GM12878 (cell line): ENCODE data around the gene ATP5PB. TPM values are rescaled to one million over a fixed set of nuclear protein-coding genes. Genes with fewer than 3 reads are reported as not detected.

Source experiments
- ATAC-seq: fragments of 200-7000 bp; cut with Tn5 transposase; 3 replicates; pipeline ENCODE4 v1.9.1; 2020; ENCODE audit warnings: mild to moderate bottlenecking, moderate library complexity
- BruUV-seq: library from RNA; stranded (reverse); fragments of 400-500 nt; replicated peaks from 2 replicates; lab custom pipeline; 2021; lab: Mats Ljungman, UMichigan
- CTCF ChIA-PET: fragments of 300-600 bp; sonication (Branson Sonifier 250); formaldehyde crosslinking; extraction: SDS; loops from one replicate; lab custom pipeline; 2021; ENCODE audit warnings: inconsistent platforms; lab: Yijun Ruan, JAX
- POLR2A ChIA-PET: fragments of 350-600 bp; formaldehyde crosslinking; extraction: SDS; loops from one replicate; lab custom pipeline; 2021; ENCODE audit warnings: inconsistent platforms; lab: Charles Lee
- RAD21 ChIA-PET: fragments of 300-600 bp; sonication (Branson Sonifier 250); formaldehyde crosslinking; loops from one replicate; lab custom pipeline; 2023; ENCODE audit warnings: antibody characterized with exemption; ENCODE audit not compliant: unreplicated experiment; lab: Charles Lee
- SMC1A ChIA-PET: fragments of 300-600 bp; sonication (Branson Sonifier 250); formaldehyde crosslinking; loops from one replicate; lab custom pipeline; 2023; ENCODE audit not compliant: unreplicated experiment, uncharacterized antibody; lab: Charles Lee
- DNase-seq: peaks from one replicate; pipeline ENCODE4 v3.0.0-alpha.2; 2011; ENCODE audit warnings: low read depth, low spot score
- FAIRE-seq: peaks from 3 replicates; lab custom pipeline; 2011; peaks lifted over from hg19 to GRCh38; lab: Jason Lieb, UNC
- H2AFZ ChIP-seq: 2 replicates; pipeline ENCODE4 v1.6.0; 2011; ENCODE audit warnings: low read depth, low read length, control low read depth; ENCODE audit not compliant: control insufficient read depth
- H3K27ac ChIP-seq: 2 replicates; pipeline ENCODE4 v1.5.1; 2011; ENCODE audit warnings: control low read depth; ENCODE audit not compliant: control insufficient read depth, insufficient read depth
- H3K27me3 ChIP-seq, 2 experiments: replicated peaks in 1 of 2; 2 replicates each; pipeline versions ENCODE4 v1.6.0 to v1.6.1; 2011; ENCODE audit warnings: low read length in 1 of 2; ENCODE audit not compliant: control insufficient read depth in 2 of 2, insufficient read depth in 2 of 2
- H3K36me3 ChIP-seq, 2 experiments: 2 replicates each; pipeline ENCODE4 v1.5.1; 2011; ENCODE audit warnings: low read length in 1 of 2; ENCODE audit not compliant: control insufficient read depth in 2 of 2, insufficient read depth in 2 of 2
- H3K4me1 ChIP-seq: 2 replicates; pipeline ENCODE4 v1.6.1; 2011; ENCODE audit warnings: mild to moderate bottlenecking, low read length, moderate library complexity, mixed read lengths; ENCODE audit not compliant: control insufficient read depth, insufficient read depth
- H3K4me2 ChIP-seq: 2 replicates; pipeline ENCODE4 v1.6.0; 2011; ENCODE audit warnings: control low read depth; ENCODE audit not compliant: control insufficient read depth, insufficient read depth
- H3K4me3 ChIP-seq: fragments of 200-600 bp; sonication (generic); 2 replicates; pipeline ENCODE4 v1.5.1; 2016
- H3K79me2 ChIP-seq: 2 replicates; pipeline ENCODE4 v1.6.0; 2011; ENCODE audit warnings: low read length; ENCODE audit not compliant: control insufficient read depth, insufficient read depth
- H3K9ac ChIP-seq: 2 replicates; pipeline ENCODE4 v1.8.0; 2011; ENCODE audit warnings: low read length, control low read depth, mixed read lengths; ENCODE audit not compliant: control insufficient read depth, insufficient read depth
- H3K9me3 ChIP-seq: replicated peaks from 3 replicates; pipeline ENCODE4 v1.5.1; 2011; ENCODE audit warnings: mild to moderate bottlenecking, low read length; ENCODE audit not compliant: control insufficient read depth, insufficient read depth
- H4K20me1 ChIP-seq: 2 replicates; pipeline ENCODE4 v1.6.0; 2011; ENCODE audit not compliant: control insufficient read depth, insufficient read depth
- BCL11A ChIP-seq: IDR thresholded peaks from 2 replicates; pipeline ENCODE4 v1.6.1; 2011; ENCODE audit warnings: low read depth, low read length
- BHLHE40 ChIP-seq, 2 experiments: fragments of 450-650 bp in 1 of 2; IDR thresholded peaks; 2 replicates each; pipeline ENCODE4 v1.6.1; 2011 to 2017; ENCODE audit warnings: low read depth in 2 of 2, borderline replicate concordance in 1 of 2, improper control_type of control experiment in 1 of 2, low read length in 1 of 2, mild to moderate bottlenecking in 1 of 2
- CBFB ChIP-seq: IDR thresholded peaks from 2 replicates; pipeline ENCODE4 v1.6.1; 2016; ENCODE audit warnings: antibody characterized with exemption, low read depth
- CEBPB ChIP-seq, 2 experiments: fragments of 150-350 bp in 1 of 2; IDR thresholded peaks; 2 replicates each; pipeline ENCODE4 v1.6.1; 2012 to 2014; ENCODE audit warnings: low read depth in 2 of 2, low read length in 2 of 2, borderline replicate concordance in 1 of 2, inconsistent platforms in 1 of 2
- ELK1 ChIP-seq: IDR thresholded peaks from 2 replicates; pipeline ENCODE4 v1.6.1; 2012; ENCODE audit warnings: low read depth, low read length, improper control_type of control experiment
- FOXM1 ChIP-seq: IDR thresholded peaks from 2 replicates; pipeline ENCODE4 v1.6.1; 2012; ENCODE audit warnings: low read depth, mild to moderate bottlenecking, inconsistent platforms, low read length, moderate library complexity
- HDAC6 ChIP-seq: fragments of 200-600 bp; sonication (generic); IDR thresholded peaks from one replicate; pipeline ENCODE4 v1.8.0; 2017; ENCODE audit warnings: antibody characterized with exemption; ENCODE audit not compliant: unreplicated experiment
- IKZF1 ChIP-seq: fragments of 450-650 bp; conservative IDR thresholded peaks from 2 replicates; pipeline ENCODE4 v1.6.1; 2017; ENCODE audit warnings: antibody characterized with exemption, mild to moderate bottlenecking
- IKZF2 ChIP-seq, 2 experiments: fragments of 450-650 bp; IDR thresholded peaks; 2 replicates each; pipeline ENCODE4 v1.6.1; 2017; ENCODE audit warnings: mild to moderate bottlenecking in 2 of 2, moderate library complexity in 2 of 2
- JUNB ChIP-seq: IDR thresholded peaks from 2 replicates; pipeline ENCODE4 v1.6.1; 2016; ENCODE audit warnings: antibody characterized with exemption, mild to moderate bottlenecking
- MEF2A ChIP-seq: IDR thresholded peaks from 2 replicates; pipeline ENCODE4 v1.6.1; 2011; ENCODE audit warnings: low read depth, mild to moderate bottlenecking, low read length, moderate library complexity; ENCODE audit not compliant: insufficient read depth
- MTA2 ChIP-seq: fragments of 450-650 bp; IDR thresholded peaks from 2 replicates; pipeline ENCODE4 v1.6.1; 2016; ENCODE audit warnings: low read depth, mild to moderate bottlenecking, moderate library complexity
- NFIC ChIP-seq: IDR thresholded peaks from 2 replicates; pipeline ENCODE4 v1.6.1; 2012; ENCODE audit warnings: low read depth, mild to moderate bottlenecking, inconsistent platforms, low read length, moderate library complexity
- NR2F1 ChIP-seq: fragments of 450-650 bp; conservative IDR thresholded peaks from 2 replicates; pipeline ENCODE4 v1.6.1; 2017; ENCODE audit warnings: mild to moderate bottlenecking
- RUNX3 ChIP-seq: IDR thresholded peaks from 2 replicates; pipeline ENCODE4 v1.6.1; 2012; ENCODE audit warnings: low read length, inconsistent platforms
- SMARCA5 ChIP-seq: fragments of 450-650 bp; IDR thresholded peaks from 2 replicates; pipeline ENCODE4 v1.6.1; 2017; ENCODE audit warnings: mild to moderate bottlenecking
- SMC3 ChIP-seq: IDR thresholded peaks from 2 replicates; pipeline ENCODE4 v1.6.1; 2011; ENCODE audit warnings: low read length, improper control_type of control experiment, borderline replicate concordance
- WGBS: methylation state at CpG from one replicate; pipeline ENCODE4 v1.1.6; 2016; ENCODE audit warnings: low lambda C conversion rate; ENCODE audit not compliant: insufficient replicate concordance, insufficient coverage; ENCODE audit errors: missing lambda C conversion rate; 5-methylcytosine and 5-hydroxymethylcytosine counted together
- in situ Hi-C: fragments of 300-500 bp; cut with MboI; formaldehyde crosslinking; loops from 9 replicates; pipeline ENCODE4 v1.14.3; 2018; ENCODE audit warnings: mixed read lengths
- intact Hi-C: fragments of 100-400 bp; cut with micrococcal nuclease; formaldehyde crosslinking; loops from one replicate; pipeline ENCODE4 v1.14.2; 2022; ENCODE audit not compliant: unreplicated experiment
- polyA plus RNA-seq, 11 experiments: library from polyadenylated mRNA; depleted of rRNA in 4 of 11; unstranded in 6 of 11; stranded (reverse) in 5 of 11; fragments of >200 nt; fragmentation: Nextera tagmentation in 4 of 11; fragmentation: Illumina TruSeq in 1 of 11; extraction: Ambion mirVana in 4 of 11; extraction: Trizol in 1 of 11; gene quantifications; 1 replicate in 1 of 11; 2 replicates in 10 of 11; pipeline versions ENCODE4 v1.2.1 to v1.2.3, GENCODE V29; 2011 to 2016; ENCODE audit warnings: inconsistent platforms in 2 of 11, missing spikeins in 2 of 11, low read depth in 1 of 11
- total RNA-seq, 4 experiments: library from RNA; depleted of rRNA in 3 of 4; stranded (reverse); fragments of >200 nt in 3 of 4; fragmentation: Illumina TruSeq in 1 of 4; extraction: Trizol in 1 of 4; gene quantifications; 2 replicates each; pipeline versions ENCODE4 v1.2.1 to v1.2.3, GENCODE V29; 2013 to 2021

Gene ATP5PB
- total and polyA plus RNA-seq, 10 of the 15 experiments (the other 5 are each of a cell fraction or from before 2014, with no cell fraction given) = 380 to 1,760 (median 677) TPM

GRCh38 chr1:111475701-111476100 is 26.4 kb downstream of the ATP5PB start:
- ATAC-seq (peak; percentile 76), DNase-seq (peak; percentile 47)
- Histone ChIP-seq H3K4me1 (peaks cover 37% of the 10 kb centered on the region), H3K27ac (peak overlapping the region; percentile 35; the same call in 1 of the 2 replicates), H3K27me3 (no peaks in the 10 kb centered on the region), H3K9ac (no peak overlapping the region)
- no TSS peak for BruUV-seq
- SMC1A ChIA-PET = interaction anchor here (0.5 to 12.1 kb wide), 15 partner anchors 10 to 1592 kb away, joined by 3 to 128 read pairs (median 7); no protein-coding TSS in a partner anchor
- intact Hi-C loops = loop anchor here (10.0 kb wide), 2 partner anchors 61 to 251 kb away; partner anchors contain the start of gene CHI3L2
- 0 out of 2 replicates have a peak, but pooled peaks have one; percentile 24 for TF ChIP-seq IKZF1
- no peak for TF ChIP-seq SMC3
- TF ChIP-seq NR2F1 = peak; percentile 60; the same call in 1 of the 2 replicates
- TF ChIP-seq CEBPB (IDR thresholded peaks at IDR 0.05; ENCODE audit: borderline replicate concordance in 1 of 2, low read depth in 2 of 2, low read length in 2 of 2) = no peak
- peak; percentile 27; the same call in 1 of the 2 replicates for TF ChIP-seq JUNB
- peak; percentile 93 for TF ChIP-seq RUNX3
- TF ChIP-seq CBFB = peak; percentile 54; the same call in 1 of the 2 replicates
- TF ChIP-seq FOXM1 = 0 out of 2 replicates have a peak, but pooled peaks have one; percentile 33
- TF ChIP-seq ELK1 = no peak
- TF ChIP-seq SMARCA5 = no peak
- peak in 1 of 2 experiments; percentile 33; a peak in 1 of 4 replicates for TF ChIP-seq BHLHE40 (IDR thresholded peaks at IDR 0.05; ENCODE audit: borderline replicate concordance in 1 of 2, low read depth in 2 of 2, low read length in 1 of 2)
- TF ChIP-seq BCL11A = peak; percentile 59; the same call in 1 of the 2 replicates
- TF ChIP-seq NFIC = peak; percentile 50; the same call in 1 of the 2 replicates
- TF ChIP-seq MTA2 = peak; percentile 54; the same call in 1 of the 2 replicates
- peak in 1 of 2 experiments; percentile 12; a peak in 2 of 4 replicates for TF ChIP-seq IKZF2 (IDR thresholded peaks at IDR 0.05)
- TF ChIP-seq MEF2A = no peak
- TF ChIP-seq HDAC6 = no peak
- TF ChIP-seq, all 136 proteins: peak for 11
- no peaks in the 10 kb centered on the region for H4K20me1 ChIP-seq
- CTCF ChIA-PET = interaction anchor here (0.6 to 8.7 kb wide), 9 partner anchors 10 to 291 kb away, joined by 3 to 119 read pairs (median 4); no protein-coding TSS in a partner anchor
- 90% methylated on average over 5 of the region's 5 CpGs for WGBS
- H3K36me3 ChIP-seq = no peaks in the 10 kb centered on the region
- POLR2A ChIA-PET = interaction anchor here (0.6 to 1.9 kb wide), 3 partner anchors 20 to 212 kb away, joined by 3 to 13 read pairs (median 4); no protein-coding TSS in a partner anchor
- peak; percentile 49 for FAIRE-seq
- no peaks in the 10 kb centered on the region for H3K79me2 ChIP-seq
- RAD21 ChIA-PET = interaction anchor here (0.6 to 5.5 kb wide), 12 partner anchors 13 to 292 kb away, joined by 3 to 48 read pairs (median 3); partner anchors contain the start of genes ATP5PB, INKA2, OVGP1 and WDR77
- no peak overlapping the region for H2AFZ ChIP-seq
- no peaks in the 10 kb centered on the region for H3K9me3 ChIP-seq
- peak overlapping the region; percentile 68 for H3K4me2 ChIP-seq
- in situ Hi-C loops = loop anchor here (25.0 kb wide), 1 partner anchor 887 kb away; no protein-coding TSS in a partner anchor
- H3K4me3 ChIP-seq = no peak overlapping the region; the same call in 1 of the 2 replicates
